Colonic mucosa (tissue), 4 donors: ENCODE results near the gene DSCAML1. TPM values are rescaled to one million over a fixed set of nuclear protein-coding genes. Genes with fewer than 3 reads are reported as not detected.

Source experiments
- DNase-seq: peaks from one replicate; pipeline ENCODE4 v3.0.0-alpha.2; 2020
- H3K27ac ChIP-seq: fragments of 200-600 bp; one replicate; pipeline ENCODE4 v1.8.0; 2021
- H3K27me3 ChIP-seq: fragments of 200-600 bp; one replicate; pipeline ENCODE4 v1.8.0; 2021
- H3K36me3 ChIP-seq: fragments of 200-600 bp; one replicate; pipeline ENCODE4 v1.8.0; 2021
- H3K4me1 ChIP-seq: fragments of 200-600 bp; one replicate; pipeline ENCODE4 v1.8.0; 2021; ENCODE audit warnings: mild to moderate bottlenecking
- H3K4me3 ChIP-seq: fragments of 200-600 bp; one replicate; pipeline ENCODE4 v1.8.0; 2021
- H3K9ac ChIP-seq, 2 donors: one replicate each; pipeline ENCODE4 v1.7.0; 2013; ENCODE audit warnings: control low read depth in 2 of 2, low read depth in 2 of 2, low read length in 2 of 2
- H3K9me3 ChIP-seq: fragments of 200-600 bp; one replicate; pipeline ENCODE4 v1.8.0; 2021
- intact Hi-C: fragments of 100-400 bp; cut with DNase I; formaldehyde crosslinking; loops from one replicate; pipeline ENCODE4 v1.14.1; 2022
- total RNA-seq, 2 donors: library from RNA; stranded (reverse); fragmentation: NEBNext Ultra II Directional in 1 of 2; extraction: Animal tissue kit (Norgen Biotek cat#: 25700) in 1 of 2; gene quantifications; one replicate each; pipeline ENCODE4 v1.2.1, GENCODE V29; 2021
- TF ChIP-seq, protein P1 (sequence below): fragments of 200-600 bp; IDR thresholded peaks from one replicate; pipeline ENCODE4 v1.8.0; 2022; ENCODE audit warnings: antibody characterized with exemption, mild to moderate bottlenecking
- donor health status: healthy.
- donor health status: DM: no; HTN: no; CAD: no.
- donor health status: DM: no; HTN: no; CAD: no.

DSCAML1 gene
- total RNA-seq, 2 donors from 2014 or later, result 1.2 to 4.3 TPM

DNA sequence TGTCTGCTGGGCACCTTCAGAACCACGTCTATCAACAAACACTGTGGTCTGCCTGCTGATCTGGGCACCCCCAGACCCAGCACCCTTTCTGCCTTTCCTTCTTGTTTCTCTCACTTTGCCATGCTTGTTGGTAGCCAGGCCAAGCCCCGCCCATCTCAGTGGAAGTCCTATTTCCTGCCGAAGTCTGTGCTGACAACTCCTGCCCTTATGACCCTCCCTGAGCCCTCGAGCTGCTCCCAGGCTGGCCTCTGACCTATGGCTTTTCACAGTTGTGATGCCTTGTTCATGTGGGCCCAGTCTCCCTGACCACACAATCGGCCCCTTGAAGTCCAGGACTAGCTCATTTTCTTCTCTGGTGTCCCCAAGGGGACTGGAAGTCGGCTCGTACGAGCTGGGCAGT lies 132.1 kb downstream of the DSCAML1 start:
- TF ChIP-seq, protein P1, sequence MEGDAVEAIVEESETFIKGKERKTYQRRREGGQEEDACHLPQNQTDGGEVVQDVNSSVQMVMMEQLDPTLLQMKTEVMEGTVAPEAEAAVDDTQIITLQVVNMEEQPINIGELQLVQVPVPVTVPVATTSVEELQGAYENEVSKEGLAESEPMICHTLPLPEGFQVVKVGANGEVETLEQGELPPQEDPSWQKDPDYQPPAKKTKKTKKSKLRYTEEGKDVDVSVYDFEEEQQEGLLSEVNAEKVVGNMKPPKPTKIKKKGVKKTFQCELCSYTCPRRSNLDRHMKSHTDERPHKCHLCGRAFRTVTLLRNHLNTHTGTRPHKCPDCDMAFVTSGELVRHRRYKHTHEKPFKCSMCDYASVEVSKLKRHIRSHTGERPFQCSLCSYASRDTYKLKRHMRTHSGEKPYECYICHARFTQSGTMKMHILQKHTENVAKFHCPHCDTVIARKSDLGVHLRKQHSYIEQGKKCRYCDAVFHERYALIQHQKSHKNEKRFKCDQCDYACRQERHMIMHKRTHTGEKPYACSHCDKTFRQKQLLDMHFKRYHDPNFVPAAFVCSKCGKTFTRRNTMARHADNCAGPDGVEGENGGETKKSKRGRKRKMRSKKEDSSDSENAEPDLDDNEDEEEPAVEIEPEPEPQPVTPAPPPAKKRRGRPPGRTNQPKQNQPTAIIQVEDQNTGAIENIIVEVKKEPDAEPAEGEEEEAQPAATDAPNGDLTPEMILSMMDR, result no peak

DNA sequence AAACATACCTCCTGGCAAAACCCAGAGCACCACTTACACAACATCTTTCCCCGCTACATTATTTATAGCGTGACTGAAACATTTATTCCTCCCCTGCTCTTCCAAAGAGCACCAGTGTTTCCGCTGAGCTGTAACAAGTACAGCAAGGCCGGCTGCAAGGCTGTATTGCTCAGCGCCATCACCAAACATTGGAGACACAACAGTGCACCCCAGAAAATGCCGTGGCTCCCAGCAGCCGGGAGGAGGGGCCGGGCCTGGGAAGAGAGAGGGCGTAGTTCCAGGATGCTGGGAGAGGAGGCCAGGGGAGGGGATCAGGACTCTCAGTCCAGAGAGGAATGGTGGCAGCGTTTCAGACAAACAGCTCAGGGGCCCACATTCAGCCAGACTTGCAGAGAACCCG lies 133.2 kb downstream of the DSCAML1 start:
- Histone ChIP-seq H3K27ac (no peak overlapping the region), H3K36me3 (no peaks in the 10 kb centered on the region), H3K4me3 (no peak overlapping the region), H3K9me3 (no peaks in the 10 kb centered on the region), H3K27me3 (no peaks in the 10 kb centered on the region), H3K4me1 (no peaks in the 10 kb centered on the region), H3K9ac (no peak overlapping the region)
- TF ChIP-seq, protein P1, result no peak
- DNase-seq, result no peak
- intact Hi-C loops, result no loop called here

More for the DNA sequence above, 132.1 kb downstream of the DSCAML1 start:
- Histone ChIP-seq H3K36me3 (no peaks in the 10 kb centered on the region), H3K9ac (no peak overlapping the region), H3K4me3 (no peak overlapping the region), H3K27me3 (no peaks in the 10 kb centered on the region), H3K27ac (no peak overlapping the region), H3K4me1 (no peaks in the 10 kb centered on the region), H3K9me3 (no peaks in the 10 kb centered on the region)
- intact Hi-C loops, result no loop called here
- DNase-seq, result peak; percentile 31

DNA sequence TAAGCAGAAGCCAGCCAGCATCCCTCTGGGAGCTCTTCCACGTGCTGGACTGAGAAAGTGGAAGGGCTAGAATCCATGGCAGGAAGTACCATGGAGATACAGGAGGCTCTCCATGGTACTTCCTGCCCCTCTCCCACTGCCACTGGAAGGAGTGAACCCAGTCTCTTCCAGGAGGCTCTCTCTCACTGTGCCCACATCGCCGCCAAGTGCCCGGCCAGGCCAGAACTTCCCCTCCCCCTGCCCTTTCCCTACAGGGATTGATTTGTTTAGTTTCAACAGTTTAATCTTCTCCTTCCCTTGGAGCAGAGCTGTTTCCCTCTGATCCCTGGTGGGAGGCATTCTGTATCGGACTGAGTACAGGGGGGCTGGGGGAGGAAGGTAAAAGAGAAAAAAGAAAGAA lies 133.6 kb downstream of the DSCAML1 start:
- H3K36me3 ChIP-seq, result no peaks in the 10 kb centered on the region

DNA sequence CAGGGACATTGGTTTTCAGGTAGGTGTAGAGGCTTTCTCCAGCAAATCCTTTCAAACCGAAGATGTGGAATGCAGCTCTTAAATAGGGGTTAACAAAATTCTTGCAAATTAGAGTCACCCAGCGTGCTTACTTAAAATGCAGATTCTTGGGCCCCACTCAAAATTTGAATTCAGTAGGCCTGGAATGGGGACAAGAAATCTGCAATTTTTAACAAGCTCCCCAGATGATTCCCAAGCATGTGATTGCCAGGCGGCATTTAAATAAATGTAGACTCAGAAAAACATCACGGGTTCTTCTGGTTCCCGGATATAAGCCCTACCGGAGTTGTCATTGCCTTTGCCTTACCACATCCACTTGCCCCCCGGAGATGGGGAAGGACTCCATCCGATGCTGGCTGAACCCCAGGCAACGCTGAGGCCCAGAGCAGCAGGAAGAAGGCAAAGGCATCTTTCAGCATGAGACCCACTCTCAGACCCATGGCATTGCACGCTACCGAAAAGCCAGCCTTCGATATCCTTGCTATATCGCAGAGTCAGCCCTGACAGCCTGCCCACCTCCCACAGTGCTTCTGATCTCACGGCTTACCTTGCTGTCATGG lies 134.2 kb downstream of the DSCAML1 start:
- Histone ChIP-seq H3K4me3 (no peak overlapping the region), H3K4me1 (no peaks in the 10 kb centered on the region), H3K27me3 (no peaks in the 10 kb centered on the region), H3K27ac (no peak overlapping the region), H3K9ac (no peak overlapping the region), H3K36me3 (no peaks in the 10 kb centered on the region), H3K9me3 (no peaks in the 10 kb centered on the region)
- intact Hi-C loops, result no loop called here
- DNase-seq, result no peak
- TF ChIP-seq, protein P1, result no peak

More for the DNA sequence above, 133.6 kb downstream of the DSCAML1 start:
- no peak for DNase-seq
- intact Hi-C loops, result no loop called here
- Histone ChIP-seq H3K4me3 (no peak overlapping the region), H3K27ac (no peak overlapping the region), H3K9me3 (no peaks in the 10 kb centered on the region), H3K4me1 (no peaks in the 10 kb centered on the region), H3K9ac (no peak overlapping the region), H3K27me3 (no peaks in the 10 kb centered on the region)
- TF ChIP-seq, protein P1, result no peak

DNA sequence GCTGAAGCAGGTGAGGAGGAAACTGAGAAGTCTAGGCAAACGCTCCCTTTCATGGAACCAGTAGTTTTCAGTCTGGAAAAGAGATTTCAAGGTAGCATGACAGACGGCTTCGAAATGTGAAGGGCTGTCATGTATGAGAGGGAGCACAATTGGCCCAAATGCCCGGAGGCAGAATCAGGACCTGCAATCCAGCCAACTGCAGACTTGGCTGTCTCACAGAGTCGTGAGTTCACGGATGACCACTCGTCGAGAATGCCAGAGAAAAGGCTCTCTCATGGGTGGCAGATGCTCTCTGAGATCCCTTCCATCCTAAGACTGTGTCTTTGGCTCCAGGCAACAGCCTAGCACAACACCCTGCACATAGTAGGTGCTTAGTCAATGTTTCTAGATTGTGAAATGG lies 134.8 kb downstream of the DSCAML1 start:
- H3K4me1 ChIP-seq, result no peaks in the 10 kb centered on the region
- H3K36me3 ChIP-seq, result no peaks in the 10 kb centered on the region
- no peak overlapping the region for H3K4me3 ChIP-seq
- H3K27me3 ChIP-seq, result no peaks in the 10 kb centered on the region
- intact Hi-C loops, result no loop called here
- TF ChIP-seq, protein P1, result no peak
- H3K9me3 ChIP-seq, result no peaks in the 10 kb centered on the region
- no peak for DNase-seq
- no peak overlapping the region for H3K27ac ChIP-seq
- no peak overlapping the region for H3K9ac ChIP-seq
